GM20431 (cell line): Measurements from ENCODE around the gene SLC37A3.
"Not testable (repeated sequence)": the region's sequence is repeated elsewhere in the genome, so short reads cannot be mapped to it uniquely, and the experiment has no call there.

Source experiments
- in situ Hi-C: fragments of 300-500 bp; cut with MseI, MboI; formaldehyde crosslinking; loops from one replicate; pipeline ENCODE4 v1.15.0; 2020; ENCODE audit warnings: low sequenced_read_pairs; ENCODE audit not compliant: unreplicated experiment

Gene SLC37A3

GRCh38 chr7:140317597-140317996, 80.7 kb downstream of the SLC37A3 start:
- in situ Hi-C loops: no loop called here

- in situ Hi-C loops: no loop called here
Observed at GRCh38 chr7:140316165-140316661, 82.1 kb downstream of the SLC37A3 start.

- in situ Hi-C loops: no loop called here
Observed at GRCh38 chr7:140315498-140316164, 82.7 kb downstream of the SLC37A3 start.

GRCh38 chr7:140314573-140315480, 83.5 kb downstream of the SLC37A3 start:
- in situ Hi-C loops: no loop called here

- in situ Hi-C loops: no loop called here
Observed at GRCh38 chr7:140312141-140312846, 86.0 kb downstream of the SLC37A3 start.

GRCh38 chr7:140311128-140311527, 87.2 kb downstream of the SLC37A3 start:
- in situ Hi-C loops: not testable (repeated sequence)

GRCh38 chr7:140310337-140311002, 87.9 kb downstream of the SLC37A3 start:
- in situ Hi-C loops: no loop called here

GRCh38 chr7:140308060-140308459, 90.3 kb downstream of the SLC37A3 start:
- in situ Hi-C loops: no loop called here

GRCh38 chr7:140304191-140304799, 94.0 kb downstream of the SLC37A3 start:
- in situ Hi-C loops: no loop called here

- in situ Hi-C loops: no loop called here
Observed at GRCh38 chr7:140300243-140301136, 97.8 kb downstream of the SLC37A3 start.

GRCh38 chr7:140298213-140298612, 100.1 kb downstream of the SLC37A3 start:
- in situ Hi-C loops: no loop called here

- in situ Hi-C loops: no loop called here
Observed at GRCh38 chr7:140297192-140297591, 101.1 kb downstream of the SLC37A3 start.

- in situ Hi-C loops: no loop called here
Observed at GRCh38 chr7:140295224-140295738, 103.0 kb downstream of the SLC37A3 start.

- in situ Hi-C loops: no loop called here
Observed at GRCh38 chr7:140294454-140294853, 103.9 kb downstream of the SLC37A3 start.

GRCh38 chr7:140292438-140292837, 105.9 kb downstream of the SLC37A3 start:
- in situ Hi-C loops: no loop called here

GRCh38 chr7:140289804-140290203, 108.5 kb downstream of the SLC37A3 start:
- in situ Hi-C loops: no loop called here

GRCh38 chr7:140287988-140288387, 110.3 kb downstream of the SLC37A3 start:
- in situ Hi-C loops: no loop called here

- in situ Hi-C loops: no loop called here
Observed at GRCh38 chr7:140285938-140286337, 112.4 kb downstream of the SLC37A3 start.
